Measurements from ENCODE around the gene EVI5. TPM values are rescaled to one million over a fixed set of nuclear protein-coding genes. Genes with fewer than 3 reads are reported as not detected.

The EVI5 gene
- polyA plus RNA-seq, 2 of the 4 experiments (the other 2 are of a cell fraction): 10.2 to 10.4 TPM

DNA sequence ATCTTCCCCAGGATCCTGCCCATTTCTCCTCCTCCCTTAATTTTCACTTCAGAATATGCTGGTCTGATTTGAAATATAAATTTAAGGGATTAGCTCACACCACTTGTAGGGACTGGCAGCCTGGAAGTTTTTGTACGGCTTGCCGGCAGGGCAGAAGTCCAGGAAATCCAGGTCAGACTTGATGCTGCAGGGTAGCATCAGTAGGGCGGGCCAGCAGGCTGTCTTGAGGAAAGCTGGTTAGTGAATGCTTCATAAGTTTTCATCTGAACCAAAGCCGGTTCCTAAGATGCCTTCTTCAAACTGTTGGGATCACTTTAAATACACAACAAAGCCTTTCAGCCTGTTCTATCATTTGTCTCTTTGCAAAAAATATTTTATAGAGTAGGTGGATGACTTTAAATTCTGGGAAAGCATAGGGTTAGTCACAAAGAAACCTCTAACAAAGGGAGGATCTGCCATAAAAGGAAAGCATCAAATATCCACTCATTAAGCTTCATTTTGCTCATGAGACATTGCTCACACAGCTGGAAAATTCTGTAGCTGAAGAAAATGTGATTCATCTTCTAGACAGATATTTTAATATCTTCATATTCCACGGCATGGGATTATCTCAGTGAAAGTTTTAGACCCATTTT lies 207.5 kb downstream of the EVI5 start:
- ChIA-PET CTCF (interaction anchor here (1.5 kb wide), 1 partner anchor 91 kb away, joined by 3 read pairs; the partner anchor contains the start of gene GFI1), POLR2A (no interaction called here)
- H3K27ac ChIP-seq: no peak overlapping the region
- ATAC-seq: no peak
- no peak for DNase-seq (ENCODE audit: low read depth in 1 of 2, low spot score in 1 of 2)
- no peaks in the 10 kb centered on the region for H3K4me1 ChIP-seq
- TF ChIP-seq HDAC2 (IDR thresholded peaks at IDR 0.05): no peak
- no peak for TF ChIP-seq FOXS1 (CRISPR knock-in tag; IDR thresholded peaks at IDR 0.05)
- no peak for TF ChIP-seq GATA3 (IDR thresholded peaks at IDR 0.05; ENCODE audit: borderline replicate concordance)
- TF ChIP-seq CHD2 (IDR thresholded peaks at IDR 0.05; ENCODE audit: low read length, partially characterized antibody): no peak
- no peak for TF ChIP-seq FOSL2 (IDR thresholded peaks at IDR 0.05)
- no peak for TF ChIP-seq FOSL2 (CRISPR knock-in tag; IDR thresholded peaks at IDR 0.05)
- no peak for TF ChIP-seq HOXA7 (CRISPR knock-in tag; IDR thresholded peaks at IDR 0.05)
- TF ChIP-seq RCOR1 (IDR thresholded peaks at IDR 0.05; ENCODE audit: low read depth, low read length): no peak
- TF ChIP-seq RNF2 (IDR thresholded peaks at IDR 0.05; ENCODE audit: borderline replicate concordance, low read depth): no peak
- TF ChIP-seq, protein P1, sequence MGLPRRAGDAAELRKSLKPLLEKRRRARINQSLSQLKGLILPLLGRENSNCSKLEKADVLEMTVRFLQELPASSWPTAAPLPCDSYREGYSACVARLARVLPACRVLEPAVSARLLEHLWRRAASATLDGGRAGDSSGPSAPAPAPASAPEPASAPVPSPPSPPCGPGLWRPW (IDR thresholded peaks at IDR 0.05): no peak
- H3K4me3 ChIP-seq: no peak overlapping the region
- WGBS (ENCODE audit: missing lambda C conversion rate): 92% methylated on average over 5 of the region's 5 CpGs
- H3K9me3 ChIP-seq: no peaks in the 10 kb centered on the region
- FAIRE-seq: no peak
- no peak overlapping the region for H3K4me2 ChIP-seq

DNA sequence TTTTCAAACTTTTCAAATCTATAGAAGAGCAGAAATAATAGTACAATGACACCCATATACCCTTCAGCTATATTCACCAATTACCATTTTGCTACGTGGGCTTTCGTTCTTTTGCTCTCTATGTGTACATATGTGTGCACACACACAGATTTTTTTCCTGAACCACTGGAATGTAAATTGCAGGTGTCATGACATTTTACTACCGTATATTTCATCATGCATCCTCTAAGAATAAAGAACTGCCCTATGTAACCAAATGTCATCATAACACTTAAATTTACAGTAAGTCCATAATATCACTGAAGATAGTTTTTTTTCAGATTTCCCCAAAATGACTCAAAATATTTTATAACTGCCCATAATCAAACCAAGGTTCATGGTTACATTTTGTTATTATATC lies 209.8 kb downstream of the EVI5 start:
- Histone ChIP-seq H3K4me3 (no peak overlapping the region), H3K9me3 (no peaks in the 10 kb centered on the region), H3K4me2 (no peak overlapping the region), H3K4me1 (no peaks in the 10 kb centered on the region), H3K27ac (no peak overlapping the region)
- FAIRE-seq: no peak
- POLR2A ChIA-PET: no interaction called here
- 80% methylated on average over 3 of the region's 3 CpGs for WGBS (ENCODE audit: missing lambda C conversion rate)
- TF ChIP-seq BHLHE40 (IDR thresholded peaks at IDR 0.05; ENCODE audit: low read depth, low read length) (no peak), ZNF302 (CRISPR knock-in tag; IDR thresholded peaks at IDR 0.05) (no peak), GATA3 (IDR thresholded peaks at IDR 0.05; ENCODE audit: borderline replicate concordance) (no peak)
- ATAC-seq: no peak
- CTCF ChIA-PET: interaction anchor here (0.6 kb wide), 1 partner anchor 51 kb away, joined by 3 read pairs; no protein-coding TSS in a partner anchor
- DNase-seq (ENCODE audit: low read depth in 1 of 2, low spot score in 1 of 2): no peak

DNA sequence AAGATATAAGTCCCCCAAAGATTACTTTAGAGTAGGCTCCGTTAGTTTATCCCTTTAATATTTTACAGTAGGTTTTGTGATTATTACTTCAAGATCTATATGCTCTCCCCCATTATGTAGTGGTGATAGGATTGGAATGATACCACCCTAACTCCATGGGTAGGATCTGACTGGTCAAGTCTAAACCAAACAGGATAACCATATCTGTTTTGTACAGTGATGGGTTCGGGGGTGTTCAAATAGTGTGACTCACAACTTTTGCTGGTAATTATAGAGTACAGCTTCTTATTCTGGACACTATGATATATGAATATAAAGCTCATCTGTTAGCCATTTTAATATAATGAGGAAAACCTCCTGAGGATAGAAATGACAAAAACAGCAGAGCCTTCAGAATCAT lies 212.4 kb downstream of the EVI5 start:
- Histone ChIP-seq H3K27ac (no peak overlapping the region), H3K4me3 (no peak overlapping the region), H3K4me1 (no peaks in the 10 kb centered on the region), H3K9me3 (no peaks in the 10 kb centered on the region), H3K4me2 (no peak overlapping the region)
- ATAC-seq (no peak), FAIRE-seq (no peak), DNase-seq (ENCODE audit: low read depth in 1 of 2, low spot score in 1 of 2) (no peak)
- WGBS (ENCODE audit: missing lambda C conversion rate): 44% methylated on average over 2 of the region's 2 CpGs
- TF ChIP-seq, protein P2, sequence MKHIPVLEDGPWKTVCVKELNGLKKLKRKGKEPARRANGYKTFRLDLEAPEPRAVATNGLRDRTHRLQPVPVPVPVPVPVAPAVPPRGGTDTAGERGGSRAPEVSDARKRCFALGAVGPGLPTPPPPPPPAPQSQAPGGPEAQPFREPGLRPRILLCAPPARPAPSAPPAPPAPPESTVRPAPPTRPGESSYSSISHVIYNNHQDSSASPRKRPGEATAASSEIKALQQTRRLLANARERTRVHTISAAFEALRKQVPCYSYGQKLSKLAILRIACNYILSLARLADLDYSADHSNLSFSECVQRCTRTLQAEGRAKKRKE (CRISPR knock-in tag; IDR thresholded peaks at IDR 0.05; ENCODE audit: low read depth): no peak
- TF ChIP-seq EP300 (IDR thresholded peaks at IDR 0.05) (no peak), FOXS1 (CRISPR knock-in tag; IDR thresholded peaks at IDR 0.05) (no peak), CHD4 (IDR thresholded peaks at IDR 0.05; ENCODE audit: borderline replicate concordance) (no peak)
- TF ChIP-seq, protein P3, sequence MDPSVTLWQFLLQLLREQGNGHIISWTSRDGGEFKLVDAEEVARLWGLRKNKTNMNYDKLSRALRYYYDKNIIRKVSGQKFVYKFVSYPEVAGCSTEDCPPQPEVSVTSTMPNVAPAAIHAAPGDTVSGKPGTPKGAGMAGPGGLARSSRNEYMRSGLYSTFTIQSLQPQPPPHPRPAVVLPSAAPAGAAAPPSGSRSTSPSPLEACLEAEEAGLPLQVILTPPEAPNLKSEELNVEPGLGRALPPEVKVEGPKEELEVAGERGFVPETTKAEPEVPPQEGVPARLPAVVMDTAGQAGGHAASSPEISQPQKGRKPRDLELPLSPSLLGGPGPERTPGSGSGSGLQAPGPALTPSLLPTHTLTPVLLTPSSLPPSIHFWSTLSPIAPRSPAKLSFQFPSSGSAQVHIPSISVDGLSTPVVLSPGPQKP (IDR thresholded peaks at IDR 0.05; ENCODE audit: low read depth, low read length): no peak
- TF ChIP-seq, protein P4, sequence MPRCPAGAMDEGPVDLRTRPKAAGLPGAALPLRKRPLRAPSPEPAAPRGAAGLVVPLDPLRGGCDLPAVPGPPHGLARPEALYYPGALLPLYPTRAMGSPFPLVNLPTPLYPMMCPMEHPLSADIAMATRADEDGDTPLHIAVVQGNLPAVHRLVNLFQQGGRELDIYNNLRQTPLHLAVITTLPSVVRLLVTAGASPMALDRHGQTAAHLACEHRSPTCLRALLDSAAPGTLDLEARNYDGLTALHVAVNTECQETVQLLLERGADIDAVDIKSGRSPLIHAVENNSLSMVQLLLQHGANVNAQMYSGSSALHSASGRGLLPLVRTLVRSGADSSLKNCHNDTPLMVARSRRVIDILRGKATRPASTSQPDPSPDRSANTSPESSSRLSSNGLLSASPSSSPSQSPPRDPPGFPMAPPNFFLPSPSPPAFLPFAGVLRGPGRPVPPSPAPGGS (IDR thresholded peaks at IDR 0.05): no peak
- CTCF ChIA-PET: no interaction called here
- POLR2A ChIA-PET: no interaction called here

DNA sequence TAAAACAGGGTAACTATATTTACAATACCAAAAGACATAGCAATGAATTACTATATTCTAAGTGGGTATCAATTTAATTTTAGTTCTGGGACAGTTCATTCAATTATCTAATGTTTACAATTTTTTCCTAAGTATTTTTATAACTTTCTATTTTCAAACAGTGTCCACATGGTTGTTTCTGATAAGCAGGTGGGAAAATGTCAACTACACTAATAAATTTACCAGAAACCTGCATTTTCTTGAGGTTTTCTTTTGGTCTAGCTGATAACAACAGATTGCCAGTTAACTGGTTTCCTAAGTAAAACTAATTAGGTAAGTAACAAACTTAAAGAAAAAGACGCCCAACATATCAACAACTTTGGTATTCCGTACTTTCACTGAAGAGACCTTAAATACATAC lies 213.3 kb downstream of the EVI5 start:
- no peak for ATAC-seq
- no peak overlapping the region for H3K4me3 ChIP-seq
- WGBS (ENCODE audit: missing lambda C conversion rate): 96% methylated on average over 2 of the region's 2 CpGs
- no peaks in the 10 kb centered on the region for H3K4me1 ChIP-seq
- DNase-seq (ENCODE audit: low read depth in 1 of 2, low spot score in 1 of 2): no peak
- H3K9me3 ChIP-seq: no peaks in the 10 kb centered on the region
- FAIRE-seq: no peak
- no peak overlapping the region for H3K27ac ChIP-seq
- POLR2A ChIA-PET: no interaction called here
- CTCF ChIA-PET: no interaction called here
- H3K4me2 ChIP-seq: no peak overlapping the region
- no peak for TF ChIP-seq HOXB13 (CRISPR knock-in tag; IDR thresholded peaks at IDR 0.05; ENCODE audit: low read depth)
- TF ChIP-seq NR3C1 (IDR thresholded peaks at IDR 0.05): no peak
- no peak for TF ChIP-seq KDM1A (IDR thresholded peaks at IDR 0.05; ENCODE audit: low read depth)
- no peak for TF ChIP-seq POLR2A (IDR thresholded peaks at IDR 0.05; ENCODE audit: low read length)
- TF ChIP-seq BHLHE40 (IDR thresholded peaks at IDR 0.05; ENCODE audit: low read depth, low read length): no peak
- no peak for TF ChIP-seq CHD4 (IDR thresholded peaks at IDR 0.05; ENCODE audit: borderline replicate concordance)
- TF ChIP-seq, protein P2 (CRISPR knock-in tag; IDR thresholded peaks at IDR 0.05; ENCODE audit: low read depth): no peak
- no peak for TF ChIP-seq NFE2L2 (conservative IDR thresholded peaks at IDR 0.05; ENCODE audit: low read length)
- TF ChIP-seq SMC3 (IDR thresholded peaks at IDR 0.05): no peak
- TF ChIP-seq HEYL (CRISPR knock-in tag; IDR thresholded peaks at IDR 0.05): no peak
- TF ChIP-seq, protein P4 (IDR thresholded peaks at IDR 0.05): no peak
- TF ChIP-seq EHMT2 (IDR thresholded peaks at IDR 0.05; ENCODE audit: low read depth): no peak
- no peak for TF ChIP-seq MAFK (IDR thresholded peaks at IDR 0.05; ENCODE audit: partially characterized antibody)
- no peak for TF ChIP-seq RFX5 (IDR thresholded peaks at IDR 0.05)
